ENCODE results near the gene NKG7. TPM values are rescaled to one million over a fixed set of nuclear protein-coding genes. Genes with fewer than 3 reads are reported as not detected.
A peak's percentile ranks its signal among the peaks of the same experiment; 100 is the strongest.

The NKG7 gene
- total RNA-seq, 3 donors from 2014 or later (not counting 1 experiment from before 2014, with no cell fraction given) = 2,907 to 3,894 (median 3,151) TPM

GRCh38 chr19:51365211-51365964, 7.1 kb downstream of the NKG7 start:
- peaks cover 42 to 76% of the 10 kb centered on the region in 2 donors for H3K4me1 Mint-ChIP-seq
- H3K4me3 Mint-ChIP-seq = peak overlapping the region; percentile 98
- intact Hi-C loops (cut with micrococcal nuclease) = loop anchor here (5.0 kb wide), 1 partner anchor 233 kb away; no protein-coding TSS in a partner anchor
- no peak for TF ChIP-seq CTCF (IDR thresholded peaks at IDR 0.05)
- Histone ChIP-seq H3K4me3 (ENCODE audit: low read length) (peak overlapping the region; percentile 95), H3K27ac (ENCODE audit: low read length) (peak overlapping the region; percentile 88), H3K27me3 (ENCODE audit: control insufficient read depth, insufficient read depth, low read length) (no peaks in the 10 kb centered on the region), H3K4me1 (ENCODE audit: control insufficient read depth, insufficient read depth, low read length) (peaks cover 65% of the 10 kb centered on the region), H3K36me3 (ENCODE audit: control insufficient read depth, insufficient read depth, low read length) (no peaks in the 10 kb centered on the region), H3K9me3 (ENCODE audit: control insufficient read depth, insufficient read depth, low read length) (no peaks in the 10 kb centered on the region)
- H3K9me3 Mint-ChIP-seq = no peaks in the 10 kb centered on the region
- WGBS (ENCODE audit: insufficient coverage) = 48% methylated on average over 10 of the region's 10 CpGs
- ATAC-seq = no peak
- H3K27me3 Mint-ChIP-seq (ENCODE audit: low read depth in 2 of 2) = no peaks in the 10 kb centered on the region
- peak overlapping the region; percentile 88 to 94 for H3K27ac Mint-ChIP-seq
- peaks cover 6% of the 10 kb centered on the region for H3K36me3 Mint-ChIP-seq
- DNase-seq = peak in 1 of 2 donors; percentile 60

GRCh38 chr19:51364200-51365106, 8.0 kb downstream of the NKG7 start:
- no peak overlapping the region for H3K27ac ChIP-seq (ENCODE audit: low read length)
- no peaks in the 10 kb centered on the region for H3K27me3 ChIP-seq (ENCODE audit: control insufficient read depth, insufficient read depth, low read length)
- 96% methylated on average over 15 of the region's 15 CpGs for WGBS (ENCODE audit: insufficient coverage)
- Mint-ChIP-seq H3K4me3 (peak overlapping the region; percentile 70), H3K36me3 (no peaks in the 10 kb centered on the region), H3K4me1 (peaks cover 37 to 70% of the 10 kb centered on the region in 2 donors), H3K27ac (peak overlapping the region; percentile 48 to 70), H3K27me3 (ENCODE audit: low read depth in 2 of 2) (no peaks in the 10 kb centered on the region), H3K9me3 (no peaks in the 10 kb centered on the region)
- no peaks in the 10 kb centered on the region for H3K36me3 ChIP-seq (ENCODE audit: control insufficient read depth, insufficient read depth, low read length)
- peaks cover 59% of the 10 kb centered on the region for H3K4me1 ChIP-seq (ENCODE audit: control insufficient read depth, insufficient read depth, low read length)
- DNase-seq (no peak), ATAC-seq (no peak)
- no peak for TF ChIP-seq CTCF (IDR thresholded peaks at IDR 0.05)
- intact Hi-C loops (cut with micrococcal nuclease) = loop anchor here (5.0 kb wide), 1 partner anchor 232 kb away; no protein-coding TSS in a partner anchor
- no peak overlapping the region for H3K4me3 ChIP-seq (ENCODE audit: low read length)
- no peaks in the 10 kb centered on the region for H3K9me3 ChIP-seq (ENCODE audit: control insufficient read depth, insufficient read depth, low read length)

GRCh38 chr19:51361239-51361638, 11.2 kb downstream of the NKG7 start:
- ATAC-seq = no peak
- H3K4me3 Mint-ChIP-seq = no peak overlapping the region
- H3K27ac ChIP-seq (ENCODE audit: low read length) = no peak overlapping the region
- H3K4me1 ChIP-seq (ENCODE audit: control insufficient read depth, insufficient read depth, low read length) = peaks cover 29% of the 10 kb centered on the region
- H3K9me3 Mint-ChIP-seq = no peaks in the 10 kb centered on the region
- H3K36me3 Mint-ChIP-seq = no peaks in the 10 kb centered on the region
- H3K27me3 Mint-ChIP-seq (ENCODE audit: low read depth in 2 of 2) = no peaks in the 10 kb centered on the region
- no peak overlapping the region for H3K27ac Mint-ChIP-seq
- no peak overlapping the region for H3K4me3 ChIP-seq (ENCODE audit: low read length)
- no peaks in the 10 kb centered on the region for H3K9me3 ChIP-seq (ENCODE audit: control insufficient read depth, insufficient read depth, low read length)
- intact Hi-C loops (cut with micrococcal nuclease) = no loop called here
- no peak for DNase-seq
- no peaks in the 10 kb centered on the region for H3K27me3 ChIP-seq (ENCODE audit: control insufficient read depth, insufficient read depth, low read length)
- no peaks in the 10 kb centered on the region for H3K36me3 ChIP-seq (ENCODE audit: control insufficient read depth, insufficient read depth, low read length)
- WGBS (ENCODE audit: insufficient coverage) = 95% methylated on average over 13 of the region's 13 CpGs
- TF ChIP-seq CTCF (IDR thresholded peaks at IDR 0.05) = no peak
- peaks cover 22 to 39% of the 10 kb centered on the region in 2 donors for H3K4me1 Mint-ChIP-seq
